ENCODE measurements around the gene NALCN. TPM values are rescaled to one million over a fixed set of nuclear protein-coding genes. Genes with fewer than 3 reads are reported as not detected.

Gene NALCN
- total and polyA plus RNA-seq, 2 of the 8 experiments (the other 6 are each of a cell fraction or from before 2014, with no cell fraction given): 0.26 to 0.54 TPM

DNA sequence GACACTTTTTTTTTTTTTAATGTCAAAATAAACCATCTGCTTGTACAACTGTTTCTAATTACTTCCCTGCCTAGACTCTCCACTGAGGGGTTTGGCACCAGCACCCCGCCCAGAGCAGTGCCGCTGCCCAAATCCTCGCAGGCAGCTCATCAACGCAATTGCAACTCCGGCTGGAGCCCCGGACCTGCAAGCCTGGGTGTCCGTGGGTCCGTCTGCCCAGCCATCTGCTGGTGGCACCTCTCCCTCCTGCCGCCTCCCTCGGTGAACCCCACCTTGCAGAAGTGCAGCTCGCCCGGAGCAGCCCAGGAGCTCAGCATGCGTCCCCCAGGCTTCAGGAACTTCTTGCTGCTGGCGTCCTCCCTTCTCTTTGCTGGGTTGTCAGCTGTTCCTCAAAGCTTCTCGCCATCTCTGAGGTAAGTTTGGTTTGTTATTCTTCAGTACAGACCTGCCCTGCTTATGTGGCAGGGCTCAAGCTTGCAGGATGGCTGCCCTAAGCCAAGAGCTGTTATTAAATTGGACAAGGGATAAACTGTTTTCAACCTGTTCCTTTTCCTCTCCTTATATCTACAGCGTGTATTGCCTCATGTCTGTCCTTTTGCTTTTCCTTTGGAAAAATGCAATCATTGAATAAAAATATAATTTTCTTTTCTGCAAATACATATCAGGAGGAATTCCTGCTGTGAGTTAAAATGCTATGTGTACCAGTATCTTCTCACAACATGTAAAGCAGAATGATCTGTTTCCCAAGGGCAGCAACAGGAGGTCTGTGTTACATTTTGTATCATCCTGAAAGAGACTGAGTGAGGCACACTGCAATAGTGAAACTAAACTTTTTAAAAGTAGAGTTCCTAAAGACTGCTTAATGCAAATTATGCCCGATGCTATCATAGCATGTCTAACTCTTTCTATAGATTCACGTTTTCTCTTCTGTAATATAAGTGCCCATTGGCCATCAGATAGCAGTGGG, 36.5 kb upstream of the NALCN start, which contains the start of gene ITGBL1:
TSS of gene ITGBL1 (plus strand) at position 157 of the 967 bp plus-strand sequence. CDS start at position 316, 159 bp downstream.
- no peak within 1 kb of the TSS for H3K4ac ChIP-seq (replicated peaks; ENCODE audit: insufficient read length, low read depth, low read length)
- no peak for FAIRE-seq
- WGBS, 2 experiments (ENCODE audit: extremely low coverage in 1 of 2, insufficient coverage in 1 of 2, insufficient read length in 1 of 2, insufficient replicate concordance in 2 of 2, low coverage in 1 of 2, low lambda C conversion rate in 2 of 2, missing lambda C conversion rate in 1 of 2): 87% methylated on average over 16 of the region's 18 CpGs; no CpG with 5 or more reads in 1 of the 2 experiments
- TF ChIP-seq, protein P1, sequence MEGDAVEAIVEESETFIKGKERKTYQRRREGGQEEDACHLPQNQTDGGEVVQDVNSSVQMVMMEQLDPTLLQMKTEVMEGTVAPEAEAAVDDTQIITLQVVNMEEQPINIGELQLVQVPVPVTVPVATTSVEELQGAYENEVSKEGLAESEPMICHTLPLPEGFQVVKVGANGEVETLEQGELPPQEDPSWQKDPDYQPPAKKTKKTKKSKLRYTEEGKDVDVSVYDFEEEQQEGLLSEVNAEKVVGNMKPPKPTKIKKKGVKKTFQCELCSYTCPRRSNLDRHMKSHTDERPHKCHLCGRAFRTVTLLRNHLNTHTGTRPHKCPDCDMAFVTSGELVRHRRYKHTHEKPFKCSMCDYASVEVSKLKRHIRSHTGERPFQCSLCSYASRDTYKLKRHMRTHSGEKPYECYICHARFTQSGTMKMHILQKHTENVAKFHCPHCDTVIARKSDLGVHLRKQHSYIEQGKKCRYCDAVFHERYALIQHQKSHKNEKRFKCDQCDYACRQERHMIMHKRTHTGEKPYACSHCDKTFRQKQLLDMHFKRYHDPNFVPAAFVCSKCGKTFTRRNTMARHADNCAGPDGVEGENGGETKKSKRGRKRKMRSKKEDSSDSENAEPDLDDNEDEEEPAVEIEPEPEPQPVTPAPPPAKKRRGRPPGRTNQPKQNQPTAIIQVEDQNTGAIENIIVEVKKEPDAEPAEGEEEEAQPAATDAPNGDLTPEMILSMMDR (IDR thresholded peaks at IDR 0.05; ENCODE audit: control extremely low read depth in 1 of 3, insufficient read depth in 1 of 3, low read depth in 1 of 3, low read length in 3 of 3): no peak
- TF ChIP-seq SP2 (IDR thresholded peaks at IDR 0.05; ENCODE audit: low read length) (no peak), YY1 (IDR thresholded peaks at IDR 0.05; ENCODE audit: low read depth, low read length) (no peak), JUND (IDR thresholded peaks at IDR 0.05; ENCODE audit: low read length) (no peak), SP4 (IDR thresholded peaks at IDR 0.05; ENCODE audit: low read length) (no peak)
- no peaks in the 10 kb centered on the region for H3K23me2 ChIP-seq (ENCODE audit: low read depth, low read length)
- H3K27ac ChIP-seq (ENCODE audit: low read depth, low read length): no peak within 1 kb of the TSS
- no peaks in the 10 kb centered on the region for H3K27me3 ChIP-seq (replicated peaks in 1 of 4; ENCODE audit: control insufficient read depth in 3 of 4, extremely low read depth in 1 of 4, insufficient read depth in 3 of 4, low read length in 3 of 4)
- no peak within 1 kb of the TSS for H3K9ac ChIP-seq (replicated peaks in 1 of 4; ENCODE audit: extremely low read depth in 1 of 4, low read depth in 3 of 4, low read length in 3 of 4)
- no peaks in the 10 kb centered on the region for H3K79me2 ChIP-seq (ENCODE audit: control insufficient read depth in 1 of 2, insufficient read depth in 2 of 2, low read length in 2 of 2)
- no peak within 1 kb of the TSS for H2BK120ac ChIP-seq (replicated peaks; ENCODE audit: low read depth, low read length)
- no peak within 1 kb of the TSS for H2BK20ac ChIP-seq (ENCODE audit: low read length)
- no peaks in the 10 kb centered on the region for H3K79me1 ChIP-seq (ENCODE audit: low read depth, low read length)
- H3K4me1 ChIP-seq (replicated peaks in 1 of 4; ENCODE audit: control insufficient read depth in 3 of 4, insufficient read depth in 4 of 4, low read length in 3 of 4): peaks cover 0 to 10% (median 3%) of the 10 kb centered on the region in 4 experiments; a peak in 1 of 7 replicates
- H2BK5ac ChIP-seq (ENCODE audit: low read depth, low read length): no peak within 1 kb of the TSS
- no peak within 1 kb of the TSS for H2BK15ac ChIP-seq (ENCODE audit: low read length)
- peak within 1 kb of the TSS; percentile 80; the same call in 1 of the 2 replicates for H2AFZ ChIP-seq (ENCODE audit: low read length)
- H4K8ac ChIP-seq (ENCODE audit: extremely low read depth, insufficient read depth, low read length): peak within 1 kb of the TSS; percentile 68; the same call in 1 of the 2 replicates
- no peak for DNase-seq (ENCODE audit: low read depth in 1 of 2, low spot score in 2 of 2)
- H2AK5ac ChIP-seq (ENCODE audit: low read depth, low read length): no peak within 1 kb of the TSS
- no peak within 1 kb of the TSS for H3K18ac ChIP-seq (ENCODE audit: extremely low read depth, low read length)
- no peak within 1 kb of the TSS for H3K14ac ChIP-seq (ENCODE audit: insufficient read length)
- no peak within 1 kb of the TSS for H3K4me2 ChIP-seq (ENCODE audit: insufficient read depth in 1 of 2, low read depth in 2 of 2, low read length in 2 of 2)
- POLR2A ChIA-PET (ENCODE audit: partially characterized antibody): no interaction called here
- no peaks in the 10 kb centered on the region for H4K20me1 ChIP-seq (replicated peaks in 1 of 2; ENCODE audit: control insufficient read depth in 1 of 2, insufficient read depth in 2 of 2, low read length in 2 of 2)
- no peak within 1 kb of the TSS for H4K5ac ChIP-seq (ENCODE audit: insufficient read length, low read depth, low read length)
- H3K4me3 ChIP-seq (ENCODE audit: extremely low read depth in 1 of 4, insufficient read depth in 2 of 4, low read depth in 3 of 4, low read length in 4 of 4): no peak within 1 kb of the TSS
- H3K23ac ChIP-seq (ENCODE audit: insufficient read length): no peak within 1 kb of the TSS
- H3K36me3 ChIP-seq (ENCODE audit: control insufficient read depth in 2 of 4, insufficient read depth in 4 of 4, low read length in 3 of 4): no peaks in the 10 kb centered on the region
- no peaks in the 10 kb centered on the region for H3K9me3 ChIP-seq (ENCODE audit: insufficient read depth in 2 of 2, low read depth in 1 of 2, low read length in 1 of 2)
- no peak within 1 kb of the TSS for H3K56ac ChIP-seq (replicated peaks; ENCODE audit: insufficient read length, low read depth, low read length)
- CTCF ChIA-PET (ENCODE audit: partially characterized antibody): interaction anchor here (1.0 to 1.3 kb wide), 2 partner anchors 14 to 298 kb away, joined by 3 to 5 read pairs; no protein-coding TSS in a partner anchor
- H4K91ac ChIP-seq (replicated peaks; ENCODE audit: insufficient read length, low read length): no peak within 1 kb of the TSS
- H2BK12ac ChIP-seq (ENCODE audit: low read depth, low read length): no peak within 1 kb of the TSS; the same call in 1 of the 2 replicates

Measured in H1 (cell line).